ENCODE data around the gene KCNH2.

Gene KCNH2

GRCh38 chr7:150992833-150993302 lies 14.7 kb upstream of the KCNH2 start:
- DNase-seq: no peak

GRCh38 chr7:150992051-150992640 lies 14.0 kb upstream of the KCNH2 start:
- no peak for DNase-seq

- no peak for DNase-seq
These were observed 12.5 kb upstream of the KCNH2 start, which contains the start of gene NOS3 for GRCh38 chr7:150990416-150991186. Gene NOS3, plus strand, starts transcription at chr7:150991017. Its CDS starts 2,787 bp downstream, at chr7:150993804.

GRCh38 chr7:150989456-150989855 lies 11.3 kb upstream of the KCNH2 start:
- no peak for DNase-seq

- peak; percentile 57 for DNase-seq
These were observed 10.4 kb upstream of the KCNH2 start for GRCh38 chr7:150988230-150989226.

GRCh38 chr7:150986556-150986955 lies 8.4 kb upstream of the KCNH2 start:
- no peak for DNase-seq

GRCh38 chr7:150986099-150986512 lies 8.0 kb upstream of the KCNH2 start:
- DNase-seq: peak; percentile 58

- DNase-seq: no peak
These were observed 5.8 kb upstream of the KCNH2 start for GRCh38 chr7:150983893-150984368.

- DNase-seq: no peak
These were observed 4.2 kb upstream of the KCNH2 start for GRCh38 chr7:150982351-150982750.

- DNase-seq: no peak
These were observed 3.5 kb upstream of the KCNH2 start for GRCh38 chr7:150981644-150982043.

GRCh38 chr7:150980663-150981062 lies 2.5 kb upstream of the KCNH2 start:
- DNase-seq: no peak

- no peak for DNase-seq
These were observed 1.7 kb upstream of the KCNH2 start for GRCh38 chr7:150979713-150980390.

- DNase-seq: no peak
These were observed 567 bp downstream of the KCNH2 start for GRCh38 chr7:150977382-150978125.

- DNase-seq: peak; percentile 56
These were observed 1.4 kb downstream of the KCNH2 start for GRCh38 chr7:150976529-150977381.

- no peak for DNase-seq
These were observed 2.4 kb downstream of the KCNH2 start for GRCh38 chr7:150975536-150976319.

GRCh38 chr7:150974468-150975391 lies 3.4 kb downstream of the KCNH2 start:
- peak; percentile 47 for DNase-seq

- peak; percentile 89 for DNase-seq
These were observed 4.3 kb downstream of the KCNH2 start for GRCh38 chr7:150973571-150974451.

- no peak for DNase-seq
These were observed 5.4 kb downstream of the KCNH2 start for GRCh38 chr7:150972741-150973140.
